ENCODE results near the gene KIAA1191.

GRCh38 chr5:176364765-176365350 lies 3.3 kb upstream of the KIAA1191 start:
- TF ChIP-seq CTCF (IDR thresholded peaks at IDR 0.05; ENCODE audit: control extremely low read depth in 1 of 3, insufficient read depth in 1 of 3, low read depth in 1 of 3, low read length in 3 of 3): no peak
- TF ChIP-seq POLR2AphosphoS5 (IDR thresholded peaks at IDR 0.05; ENCODE audit: low read depth, low read length): no peak
- TF ChIP-seq EZH2 (IDR thresholded peaks at IDR 0.05; ENCODE audit: low read depth, low read length, severe bottlenecking): no peak
- TF ChIP-seq TAF1 (IDR thresholded peaks at IDR 0.05; ENCODE audit: low read depth, low read length): no peak
- no peak for TF ChIP-seq EP300 (IDR thresholded peaks at IDR 0.05; ENCODE audit: borderline replicate concordance in 1 of 2, low read depth in 2 of 2, low read length in 2 of 2)
- TF ChIP-seq YY1 (IDR thresholded peaks at IDR 0.05; ENCODE audit: low read depth, low read length): no peak
- TF ChIP-seq POLR2A (IDR thresholded peaks at IDR 0.05; ENCODE audit: control extremely low read depth in 1 of 2, low read depth in 2 of 2, low read length in 2 of 2): no peak
- TF ChIP-seq EGR1 (IDR thresholded peaks at IDR 0.05; ENCODE audit: borderline replicate concordance, low read depth, low read length): no peak
- no peak for TF ChIP-seq RFX5 (IDR thresholded peaks at IDR 0.05; ENCODE audit: borderline replicate concordance, low read depth, low read length)
- no peak for TF ChIP-seq RXRA (IDR thresholded peaks at IDR 0.05; ENCODE audit: insufficient read depth, low read depth, low read length)
- TF ChIP-seq KDM1A (IDR thresholded peaks at IDR 0.05; ENCODE audit: borderline replicate concordance, low read length): 0 out of 2 replicates have a peak, but pooled peaks have one; percentile 12
- no peak for TF ChIP-seq RNF2 (IDR thresholded peaks at IDR 0.05; ENCODE audit: borderline replicate concordance, low read depth, low read length, missing control alignments, poor library complexity, severe bottlenecking)
